Measurements from ENCODE around the gene ZBTB4. TPM values are rescaled to one million over a fixed set of nuclear protein-coding genes. Genes with fewer than 3 reads are reported as not detected.

ZBTB4 gene
- total RNA-seq, 1 donor from 2014 or later: 9.2 TPM

DNA sequence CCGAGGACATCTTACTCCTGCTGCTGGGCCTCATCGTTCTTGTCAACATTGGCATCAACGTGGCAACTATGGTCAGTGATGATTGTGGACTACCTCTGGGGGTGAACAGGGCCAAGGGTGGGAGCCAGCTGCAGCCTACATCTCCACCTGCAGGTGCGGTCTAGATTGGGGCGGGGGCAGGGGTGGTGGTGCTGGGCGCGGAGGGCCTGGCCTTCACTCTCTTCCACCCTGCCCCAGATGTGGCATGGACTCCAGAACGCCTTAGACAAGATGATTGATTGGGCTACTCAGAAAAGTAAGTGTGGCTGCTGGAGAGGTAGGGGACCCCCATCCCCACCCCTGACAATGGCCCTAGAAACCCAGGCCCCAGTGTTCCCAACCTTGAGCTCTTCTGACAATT is 53.7 kb downstream of the ZBTB4 start:
- no peak for DNase-seq (ENCODE audit: low read depth)
- Histone ChIP-seq H3K36me3 (ENCODE audit: control insufficient read depth, insufficient read depth, low read length) (no peaks in the 10 kb centered on the region), H3K27me3 (ENCODE audit: control insufficient read depth, insufficient read depth, low read length) (no peaks in the 10 kb centered on the region), H3K4me3 (ENCODE audit: low read depth, low read length) (no peak overlapping the region)
- TF ChIP-seq, protein P1, sequence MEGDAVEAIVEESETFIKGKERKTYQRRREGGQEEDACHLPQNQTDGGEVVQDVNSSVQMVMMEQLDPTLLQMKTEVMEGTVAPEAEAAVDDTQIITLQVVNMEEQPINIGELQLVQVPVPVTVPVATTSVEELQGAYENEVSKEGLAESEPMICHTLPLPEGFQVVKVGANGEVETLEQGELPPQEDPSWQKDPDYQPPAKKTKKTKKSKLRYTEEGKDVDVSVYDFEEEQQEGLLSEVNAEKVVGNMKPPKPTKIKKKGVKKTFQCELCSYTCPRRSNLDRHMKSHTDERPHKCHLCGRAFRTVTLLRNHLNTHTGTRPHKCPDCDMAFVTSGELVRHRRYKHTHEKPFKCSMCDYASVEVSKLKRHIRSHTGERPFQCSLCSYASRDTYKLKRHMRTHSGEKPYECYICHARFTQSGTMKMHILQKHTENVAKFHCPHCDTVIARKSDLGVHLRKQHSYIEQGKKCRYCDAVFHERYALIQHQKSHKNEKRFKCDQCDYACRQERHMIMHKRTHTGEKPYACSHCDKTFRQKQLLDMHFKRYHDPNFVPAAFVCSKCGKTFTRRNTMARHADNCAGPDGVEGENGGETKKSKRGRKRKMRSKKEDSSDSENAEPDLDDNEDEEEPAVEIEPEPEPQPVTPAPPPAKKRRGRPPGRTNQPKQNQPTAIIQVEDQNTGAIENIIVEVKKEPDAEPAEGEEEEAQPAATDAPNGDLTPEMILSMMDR (IDR thresholded peaks at IDR 0.05; ENCODE audit: insufficient read depth, low read length, severe bottlenecking): no peak
- no peak for FAIRE-seq

DNA sequence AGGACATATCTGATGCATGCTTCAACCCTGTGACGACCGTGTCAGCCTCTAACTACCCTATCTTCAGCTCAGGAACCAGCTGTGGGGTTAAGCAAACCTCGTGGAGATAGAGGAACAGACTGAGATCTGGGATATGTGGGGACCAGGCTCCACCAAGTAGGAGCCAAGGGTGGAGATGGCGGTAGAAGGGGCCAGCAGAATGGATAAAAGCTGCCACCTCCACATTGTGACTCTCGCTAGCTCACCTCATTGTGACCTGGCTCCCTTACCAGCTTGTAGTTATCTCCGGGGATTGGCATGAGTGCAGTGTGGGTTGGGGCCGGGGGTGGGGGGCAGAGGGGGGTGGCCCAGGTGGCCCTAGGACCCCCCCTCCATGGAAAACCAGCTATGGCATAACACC is 54.1 kb downstream of the ZBTB4 start, which contains the start of gene SPEM2:
TSS of gene SPEM2 (plus strand) at position 301 of the 400 bp plus-strand sequence. CDS start at position 374, 73 bp downstream.
- Histone ChIP-seq H3K4me3 (ENCODE audit: low read depth, low read length) (no peak within 1 kb of the TSS), H3K36me3 (ENCODE audit: control insufficient read depth, insufficient read depth, low read length) (no peaks in the 10 kb centered on the region), H3K27me3 (ENCODE audit: control insufficient read depth, insufficient read depth, low read length) (no peaks in the 10 kb centered on the region)
- FAIRE-seq: no peak
- TF ChIP-seq, protein P1 (IDR thresholded peaks at IDR 0.05; ENCODE audit: insufficient read depth, low read length, severe bottlenecking): no peak
- DNase-seq (ENCODE audit: low read depth): no peak

DNA sequence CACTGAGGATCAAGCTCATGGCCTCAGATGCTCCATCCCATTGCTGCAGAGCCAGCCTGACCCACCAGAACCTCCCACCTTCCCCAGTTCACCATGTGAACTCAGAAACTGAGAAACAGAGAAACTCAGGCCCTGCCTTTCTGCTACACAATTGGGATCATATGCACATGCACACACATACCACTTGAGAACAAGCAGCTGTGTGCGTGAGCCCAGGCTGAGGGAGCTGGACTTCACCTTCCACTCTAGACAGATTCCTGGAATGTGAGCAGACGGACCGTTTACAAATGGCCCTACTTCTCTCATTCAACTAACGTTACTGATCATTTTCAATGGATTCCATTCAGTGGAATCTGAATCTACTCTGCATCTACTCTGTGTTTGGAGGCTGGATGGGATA is 55.8 kb downstream of the ZBTB4 start:
- FAIRE-seq (no peak), DNase-seq (ENCODE audit: low read depth) (no peak)
- Histone ChIP-seq H3K36me3 (ENCODE audit: control insufficient read depth, insufficient read depth, low read length) (no peaks in the 10 kb centered on the region), H3K4me3 (ENCODE audit: low read depth, low read length) (no peak overlapping the region), H3K27me3 (ENCODE audit: control insufficient read depth, insufficient read depth, low read length) (peaks cover 2% of the 10 kb centered on the region)
- TF ChIP-seq, protein P1 (IDR thresholded peaks at IDR 0.05; ENCODE audit: insufficient read depth, low read length, severe bottlenecking): no peak

DNA sequence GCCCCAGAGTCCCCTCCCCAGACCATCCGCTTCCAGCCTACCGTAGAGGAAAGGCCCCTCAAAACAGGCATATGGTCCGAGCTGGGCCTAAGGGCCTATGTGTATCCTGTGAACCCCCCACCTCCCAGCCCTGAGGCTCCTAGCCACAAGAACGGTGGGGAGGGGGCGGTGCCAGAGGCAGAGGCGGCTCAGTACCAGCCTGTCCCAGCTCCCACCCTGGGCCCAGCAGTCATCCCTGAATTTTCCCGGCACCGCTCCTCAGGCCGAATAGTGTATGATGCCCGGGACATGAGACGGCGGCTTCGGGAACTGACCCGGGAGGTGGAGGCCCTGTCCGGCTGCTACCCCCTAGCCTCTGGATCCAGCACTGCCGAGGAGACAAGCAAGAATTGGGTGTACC is 58.2 kb downstream of the ZBTB4 start:
- TF ChIP-seq, protein P1 (IDR thresholded peaks at IDR 0.05; ENCODE audit: insufficient read depth, low read length, severe bottlenecking): no peak
- FAIRE-seq: no peak

DNA sequence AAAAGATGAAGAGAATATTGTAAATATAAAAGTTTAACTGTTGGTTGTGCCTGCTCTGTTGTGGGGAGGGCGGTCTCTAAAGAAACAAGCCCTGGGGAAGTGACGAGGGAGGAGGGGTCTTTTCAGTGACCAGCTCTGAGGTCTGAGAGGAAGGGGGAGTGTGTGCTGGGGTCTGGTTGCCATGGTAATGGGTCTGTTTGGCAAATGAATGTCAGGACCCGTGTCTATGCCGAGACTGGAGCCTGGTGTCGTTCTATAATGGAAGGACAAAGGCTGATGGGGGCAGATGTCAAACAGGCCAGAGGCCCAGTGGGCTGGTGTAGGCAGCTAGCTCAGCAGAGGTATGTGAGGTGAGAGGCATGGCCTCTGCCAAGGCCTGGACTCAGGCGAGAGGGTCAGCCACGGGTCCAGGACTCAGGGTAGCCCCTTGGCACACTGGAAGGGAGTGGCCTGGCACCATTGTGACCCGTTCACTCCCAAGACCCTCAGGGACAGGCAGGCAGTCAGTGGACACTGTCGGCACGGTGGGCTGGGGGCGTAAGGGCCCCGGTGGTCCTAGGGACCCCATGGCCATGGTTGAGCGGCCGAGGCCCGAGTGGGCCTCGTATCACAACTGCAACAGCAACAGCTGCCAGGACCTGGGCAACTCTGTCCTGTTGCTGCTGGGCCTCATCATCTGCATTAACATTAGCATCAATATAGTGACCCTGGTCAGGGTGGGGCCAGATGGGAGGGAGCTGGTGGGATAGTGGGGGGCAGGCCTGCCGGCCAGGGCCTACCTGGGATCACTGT is 59.4 kb downstream of the ZBTB4 start, which contains the start of gene SPEM1:
TSS of gene SPEM1 (plus strand) at position 506 of the 792 bp plus-strand sequence. CDS start at position 567, 61 bp downstream.
- Histone ChIP-seq H3K36me3 (ENCODE audit: control insufficient read depth, insufficient read depth, low read length) (no peaks in the 10 kb centered on the region), H3K27me3 (ENCODE audit: control insufficient read depth, insufficient read depth, low read length) (peaks cover 2% of the 10 kb centered on the region), H3K4me3 (ENCODE audit: low read depth, low read length) (no peak within 1 kb of the TSS)
- FAIRE-seq (no peak), DNase-seq (ENCODE audit: low read depth) (no peak)
- TF ChIP-seq, protein P1 (IDR thresholded peaks at IDR 0.05; ENCODE audit: insufficient read depth, low read length, severe bottlenecking): no peak

More for the DNA sequence above, 58.2 kb downstream of the ZBTB4 start:
- DNase-seq (ENCODE audit: low read depth): no peak
- H3K27me3 ChIP-seq (ENCODE audit: control insufficient read depth, insufficient read depth, low read length): peaks cover 2% of the 10 kb centered on the region
- no peak overlapping the region for H3K4me3 ChIP-seq (ENCODE audit: low read depth, low read length)
- no peaks in the 10 kb centered on the region for H3K36me3 ChIP-seq (ENCODE audit: control insufficient read depth, insufficient read depth, low read length)

Data from bronchial epithelial cell (primary cell).